Sciatic nerve (tissue), 2 donors: Measurements from ENCODE around the gene HEXIM2. TPM values are rescaled to one million over a fixed set of nuclear protein-coding genes. Genes with fewer than 3 reads are reported as not detected.

ENCODE experiments used
- ATAC-seq: fragments of 200-7000 bp; cut with Tn5 transposase; one replicate; pipeline ENCODE4 v1.9.1; 2020; ENCODE audit warnings: mild to moderate bottlenecking, moderate library complexity
- DNase-seq: peaks from one replicate; pipeline ENCODE4 v3.0.0-alpha.2; 2020; ENCODE audit warnings: low spot score
- intact Hi-C: fragments of 100-400 bp; cut with DNase I; formaldehyde crosslinking; loops from one replicate; pipeline ENCODE4 v1.14.2; 2022
- total RNA-seq: library from RNA; stranded (reverse); fragmentation: NEBNext Ultra II Directional; extraction: Animal tissue kit (Norgen Biotek cat#: 25700); gene quantifications from one replicate; pipeline ENCODE4 v1.2.1, GENCODE V29; 2021
- donor health status: DM: no; HTN: no; CAD: no.
- donor health status: DM: no; HTN: no; CAD: no.

Gene HEXIM2
- total RNA-seq, 1 donor from 2014 or later: 6.8 TPM

DNA sequence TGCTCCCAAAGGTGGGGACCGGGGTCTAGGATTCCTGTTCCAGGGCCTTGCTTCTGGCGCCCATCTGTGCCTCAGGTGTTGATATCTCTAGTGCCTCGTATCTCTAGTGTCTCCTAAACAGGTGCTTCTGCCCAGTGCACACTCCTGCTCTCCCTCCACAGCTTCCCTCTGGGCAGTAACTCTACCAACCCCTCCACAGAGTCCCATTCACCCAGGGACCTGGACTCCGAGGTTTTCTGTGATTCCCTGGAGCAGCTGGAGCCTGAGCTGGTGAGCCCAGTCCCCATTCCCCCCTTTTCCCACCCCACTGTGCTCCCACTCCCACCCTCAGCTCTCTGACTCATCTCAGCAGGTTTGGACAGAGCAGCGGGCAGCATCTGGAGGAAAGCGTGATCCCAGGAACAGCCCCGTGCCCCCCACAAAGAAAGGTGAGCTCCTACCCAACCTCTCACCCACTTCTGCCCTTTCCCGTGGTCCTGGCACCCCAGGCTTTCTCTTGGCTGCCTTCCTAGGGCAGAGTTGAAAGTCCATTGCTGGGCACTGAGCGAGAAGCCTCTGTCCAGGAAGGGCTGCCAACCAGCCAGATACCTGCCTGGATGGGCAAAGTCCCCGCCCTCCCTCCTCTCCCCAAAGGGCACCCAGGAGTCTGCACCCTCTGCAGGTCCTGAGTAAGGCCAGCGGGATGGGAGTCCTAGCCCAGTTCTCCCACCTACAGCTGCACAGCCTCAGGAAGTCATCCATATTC lies 23.9 kb upstream of the HEXIM2 start:
- intact Hi-C loops: loop anchor here (5.0 to 10.0 kb wide), 3 partner anchors 60 to 363 kb away; partner anchors contain the start of gene GFAP
- ATAC-seq (no peak), DNase-seq (no peak)

- DNase-seq: no peak
- no peak for ATAC-seq
- intact Hi-C loops: loop anchor here (5.0 to 10.0 kb wide), 3 partner anchors 58 to 364 kb away; partner anchors contain the start of gene GFAP
Observed at GRCh38 chr17:45138911-45139532, 22.7 kb upstream of the HEXIM2 start.

DNA sequence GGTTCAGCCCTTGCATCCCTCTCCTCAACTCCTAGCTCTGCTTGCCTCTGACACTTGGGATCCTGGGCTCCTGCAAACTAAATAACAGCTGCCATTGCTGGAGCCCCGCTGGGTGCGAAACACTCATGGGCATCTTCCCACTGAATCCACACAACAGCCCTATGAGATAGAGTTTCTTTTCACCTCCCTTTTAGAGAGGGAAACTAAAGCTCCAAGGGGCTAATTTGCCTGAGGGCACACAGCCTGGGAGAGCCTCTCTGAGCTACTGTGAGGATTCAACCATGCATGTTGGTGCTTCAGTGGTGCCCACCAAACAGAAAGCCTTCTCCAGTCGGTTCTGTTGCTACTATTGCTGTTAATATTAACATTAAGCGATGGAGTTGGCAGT lies 22.1 kb upstream of the HEXIM2 start:
- no peak for DNase-seq
- intact Hi-C loops: loop anchor here (5.0 to 10.0 kb wide), 3 partner anchors 58 to 365 kb away; partner anchors contain the start of gene GFAP
- no peak for ATAC-seq

- intact Hi-C loops: no loop called here
- no peak for DNase-seq
- no peak for ATAC-seq
Observed at GRCh38 chr17:45143094-45143670, 18.5 kb upstream of the HEXIM2 start.

DNA sequence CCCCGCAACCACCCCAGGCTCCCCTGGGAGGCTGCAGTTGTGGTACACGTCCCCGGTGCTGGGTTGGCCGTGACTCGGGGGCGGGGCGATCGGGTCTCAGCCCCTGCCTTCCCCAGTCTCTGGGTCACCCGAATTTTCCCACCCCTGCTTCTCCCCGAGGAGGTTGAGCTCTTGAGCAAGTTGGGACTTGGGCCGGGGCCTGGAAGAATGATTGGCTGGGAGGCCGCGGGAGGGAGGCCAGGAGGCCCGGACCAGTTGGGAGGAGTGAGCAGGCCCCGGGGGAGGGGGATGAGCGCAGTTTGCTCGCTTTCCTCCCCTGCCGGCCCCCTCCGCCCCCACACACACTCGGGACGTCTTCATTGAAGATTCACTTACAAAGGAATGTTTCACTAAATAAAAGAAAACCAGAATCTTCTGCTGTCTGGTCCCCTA lies 17.9 kb upstream of the HEXIM2 start:
- ATAC-seq: peak; percentile 41
- intact Hi-C loops: no loop called here

GRCh38 chr17:45144199-45145034 lies 17.3 kb upstream of the HEXIM2 start:
- DNase-seq: peak; percentile 85
- intact Hi-C loops: no loop called here
- ATAC-seq: peak; percentile 4

More for the DNA sequence above, 17.9 kb upstream of the HEXIM2 start:
- DNase-seq: peak; percentile 94

DNA sequence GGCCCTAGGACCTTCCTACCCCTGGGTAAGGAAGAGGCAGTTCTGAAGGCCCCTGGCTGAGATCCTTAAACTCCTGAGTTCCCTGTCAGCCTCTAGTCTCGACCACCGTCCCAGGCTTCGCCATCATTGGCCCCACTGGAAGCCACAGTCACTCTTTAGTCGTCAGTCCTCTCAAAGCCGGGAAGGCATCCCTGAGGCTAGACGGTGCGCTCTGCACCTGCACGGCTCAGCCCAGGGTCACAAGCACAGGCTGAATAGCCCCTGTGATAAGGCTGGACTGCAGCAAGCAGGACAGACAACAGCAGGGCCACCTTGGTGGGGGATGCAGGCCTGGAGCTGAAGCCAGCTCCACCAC lies 16.7 kb upstream of the HEXIM2 start:
- intact Hi-C loops: no loop called here
- ATAC-seq (no peak), DNase-seq (no peak)

- no peak for DNase-seq
- no peak for ATAC-seq
- intact Hi-C loops: no loop called here
Observed at GRCh38 chr17:45146166-45146565, 15.5 kb upstream of the HEXIM2 start.

GRCh38 chr17:45146592-45146889 lies 15.1 kb upstream of the HEXIM2 start:
- intact Hi-C loops: no loop called here
- ATAC-seq: no peak

GRCh38 chr17:45146890-45147580 lies 14.6 kb upstream of the HEXIM2 start:
- DNase-seq (peak; percentile 87), ATAC-seq (peak; percentile 18)
- intact Hi-C loops: no loop called here

More at GRCh38 chr17:45146592-45146889, 15.1 kb upstream of the HEXIM2 start:
- DNase-seq: no peak

GRCh38 chr17:45147581-45148182 lies 14.0 kb upstream of the HEXIM2 start:
- peak; percentile 90 for DNase-seq
- intact Hi-C loops: no loop called here
- peak; percentile 55 for ATAC-seq

- ATAC-seq (peak; percentile 87), DNase-seq (peak; percentile 99)
- intact Hi-C loops: no loop called here
Observed at GRCh38 chr17:45148183-45149036, 13.3 kb upstream of the HEXIM2 start, which contains the start of gene HEXIM1. Gene HEXIM1, plus strand, starts transcription at chr17:45148475. Its CDS starts 716 bp downstream, at chr17:45149191.

DNA sequence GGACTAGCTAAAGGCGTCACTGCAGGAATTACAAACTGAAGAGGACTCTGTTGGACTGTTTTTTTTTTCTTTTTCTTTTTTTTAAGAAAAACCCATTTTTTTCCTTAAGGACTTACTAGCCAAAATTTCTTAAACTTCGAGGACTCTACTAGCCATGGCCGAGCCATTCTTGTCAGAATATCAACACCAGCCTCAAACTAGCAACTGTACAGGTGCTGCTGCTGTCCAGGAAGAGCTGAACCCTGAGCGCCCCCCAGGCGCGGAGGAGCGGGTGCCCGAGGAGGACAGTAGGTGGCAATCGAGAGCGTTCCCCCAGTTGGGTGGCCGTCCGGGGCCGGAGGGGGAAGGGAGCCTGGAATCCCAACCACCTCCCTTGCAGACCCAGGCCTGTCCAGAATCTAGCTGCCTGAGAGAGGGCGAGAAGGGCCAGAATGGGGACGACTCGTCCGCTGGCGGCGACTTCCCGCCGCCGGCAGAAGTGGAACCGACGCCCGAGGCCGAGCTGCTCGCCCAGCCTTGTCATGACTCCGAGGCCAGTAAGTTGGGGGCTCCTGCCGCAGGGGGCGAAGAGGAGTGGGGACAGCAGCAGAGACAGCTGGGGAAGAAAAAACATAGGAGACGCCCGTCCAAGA lies 12.5 kb upstream of the HEXIM2 start:
- intact Hi-C loops: no loop called here
- DNase-seq (peak; percentile 93), ATAC-seq (peak; percentile 71)

GRCh38 chr17:45149669-45150664 lies 11.7 kb upstream of the HEXIM2 start:
- intact Hi-C loops: no loop called here
- DNase-seq (peak; percentile 87), ATAC-seq (peak; percentile 15)

GRCh38 chr17:45150911-45151809 lies 10.5 kb upstream of the HEXIM2 start:
- no peak for DNase-seq
- ATAC-seq: no peak
- intact Hi-C loops: no loop called here
